WTC11 (cell line): ENCODE measurements around the gene NR5A1. TPM values are rescaled to one million over a fixed set of nuclear protein-coding genes. Genes with fewer than 3 reads are reported as not detected.
A peak's percentile ranks its signal among the peaks of the same experiment; 100 is the strongest.

Experiments
- ATAC-seq: fragments of 200-7000 bp; cut with Tn5 transposase; 2 replicates; pipeline ENCODE4 v1.10.0; 2021; ENCODE audit warnings: mild to moderate bottlenecking, moderate library complexity
- CTCF ChIA-PET: fragments of 300-600 bp; sonication (Branson Sonifier 250); formaldehyde crosslinking; loops from one replicate; lab custom pipeline; 2021; ENCODE audit warnings: antibody characterized with exemption; lab: Charles Lee
- POLR2A ChIA-PET: fragments of 350-600 bp; sonication (Branson Sonifier 250); formaldehyde crosslinking; loops from one replicate; lab custom pipeline; 2021; ENCODE audit warnings: antibody characterized with exemption; lab: Charles Lee
- DNase-seq: peaks from one replicate; pipeline ENCODE4 v3.0.0; 2021; ENCODE audit warnings: low spot score
- H3K27ac Mint-ChIP-seq: 2 replicates; pipeline ENCODE4 v1.8.0; 2021; ENCODE audit warnings: mixed read lengths
- H3K27me3 Mint-ChIP-seq: 2 replicates; pipeline ENCODE4 v1.8.0; 2021; ENCODE audit warnings: low read depth, mild to moderate bottlenecking, moderate library complexity, mixed read lengths
- H3K36me3 Mint-ChIP-seq: 2 replicates; pipeline ENCODE4 v1.8.0; 2021; ENCODE audit warnings: mixed read lengths
- H3K4me1 Mint-ChIP-seq: 2 replicates; pipeline ENCODE4 v1.8.0; 2022; ENCODE audit warnings: mixed read lengths
- H3K4me3 Mint-ChIP-seq: 2 replicates; pipeline ENCODE4 v1.8.0; 2021; ENCODE audit warnings: mild to moderate bottlenecking, moderate library complexity, mixed read lengths
- H3K9me3 Mint-ChIP-seq: 2 replicates; pipeline ENCODE4 v1.8.0; 2021; ENCODE audit warnings: mixed read lengths
- AR ChIP-seq: fragments of 250-450 bp; sonication (Bioruptor Pico); IDR thresholded peaks from 2 replicates; pipeline ENCODE4 v1.9.0; 2021; ENCODE audit warnings: mild to moderate bottlenecking
- ELF4 ChIP-seq: sonication (generic); formaldehyde crosslinking; IDR thresholded peaks from 2 replicates; pipeline ENCODE4 v1.8.1; 2022; ENCODE audit warnings: low read depth, mild to moderate bottlenecking, moderate library complexity, missing genetic modification reagents
- ERG ChIP-seq: fragments of 250-450 bp; sonication (Bioruptor Pico); IDR thresholded peaks from 2 replicates; pipeline ENCODE4 v1.8.0; 2021; ENCODE audit warnings: mild to moderate bottlenecking
- FOXP4 ChIP-seq: sonication (generic); formaldehyde crosslinking; IDR thresholded peaks from 2 replicates; pipeline ENCODE4 v1.8.0; 2022; ENCODE audit warnings: mild to moderate bottlenecking, missing genetic modification reagents
- HMGXB4 ChIP-seq: sonication (generic); formaldehyde crosslinking; IDR thresholded peaks from 2 replicates; pipeline ENCODE4 v1.8.1; 2023; ENCODE audit warnings: mild to moderate bottlenecking, moderate library complexity, missing genetic modification reagents
- TP53 ChIP-seq: sonication (generic); formaldehyde crosslinking; IDR thresholded peaks from 2 replicates; pipeline ENCODE4 v1.8.1; 2023; ENCODE audit warnings: mild to moderate bottlenecking, missing genetic modification reagents
- ZNF138 ChIP-seq: sonication (generic); formaldehyde crosslinking; conservative IDR thresholded peaks from 2 replicates; pipeline ENCODE4 v1.8.1; 2022; ENCODE audit warnings: mild to moderate bottlenecking, moderate library complexity, missing genetic modification reagents
- ZNF263 ChIP-seq: sonication (generic); formaldehyde crosslinking; IDR thresholded peaks from 2 replicates; pipeline ENCODE4 v1.8.1; 2022; ENCODE audit warnings: low read depth, mild to moderate bottlenecking, moderate library complexity, missing genetic modification reagents
- ZNF281 ChIP-seq: sonication (generic); formaldehyde crosslinking; IDR thresholded peaks from 2 replicates; pipeline ENCODE4 v1.8.0; 2023; ENCODE audit warnings: mild to moderate bottlenecking, missing genetic modification reagents
- ZNF317 ChIP-seq: sonication (generic); formaldehyde crosslinking; IDR thresholded peaks from 2 replicates; pipeline ENCODE4 v1.8.1; 2023; ENCODE audit warnings: low read depth, mild to moderate bottlenecking, moderate library complexity, missing genetic modification reagents, borderline replicate concordance
- ZNF416 ChIP-seq: fragments of 250-450 bp; sonication (Bioruptor Pico); IDR thresholded peaks from 2 replicates; pipeline ENCODE4 v1.9.0; 2021; ENCODE audit warnings: mild to moderate bottlenecking, inconsistent platforms
- ZNF512 ChIP-seq: sonication (generic); formaldehyde crosslinking; IDR thresholded peaks from 2 replicates; pipeline ENCODE4 v1.8.1; 2022; ENCODE audit warnings: missing genetic modification reagents, borderline replicate concordance
- total RNA-seq: library from RNA; stranded (reverse); gene quantifications from 3 replicates; pipeline ENCODE4 v1.2.3, GENCODE V29; 2021

NR5A1 gene
- total RNA-seq, 1 experiment from 2014 or later, result 0.77 TPM

GRCh38 chr9:124532897-124533296 is 25.7 kb upstream of the NR5A1 start:
- peak; percentile 57 for ATAC-seq
- H3K9me3 Mint-ChIP-seq, result no peaks in the 10 kb centered on the region
- CTCF ChIA-PET, result interaction anchor here (0.6 to 1.5 kb wide), 10 partner anchors 10 to 320 kb away, joined by 3 to 6 read pairs (median 4); partner anchors contain the start of gene WDR38
- H3K4me1 Mint-ChIP-seq, result no peaks in the 10 kb centered on the region
- no peak overlapping the region for H3K4me3 Mint-ChIP-seq
- peak overlapping the region; percentile 73; the same call in 1 of the 2 replicates for H3K27ac Mint-ChIP-seq
- H3K27me3 Mint-ChIP-seq, result no peaks in the 10 kb centered on the region
- peaks cover 26% of the 10 kb centered on the region for H3K36me3 Mint-ChIP-seq
- POLR2A ChIA-PET, result interaction anchor here (0.7 kb wide), 1 partner anchor 198 kb away, joined by 5 read pairs; no protein-coding TSS in a partner anchor
- no peak for TF ChIP-seq ZNF263 (CRISPR knock-in tag)
- no peak for TF ChIP-seq ERG (CRISPR knock-in tag)
- TF ChIP-seq HMGXB4, result no peak
- no peak for TF ChIP-seq ZNF416 (CRISPR knock-in tag)
- no peak for TF ChIP-seq ZNF281
- TF ChIP-seq ELF4, result no peak
- no peak for TF ChIP-seq ZNF138
- TF ChIP-seq AR (CRISPR knock-in tag), result no peak
- no peak for TF ChIP-seq ZNF317 (CRISPR knock-in tag)
- no peak for TF ChIP-seq FOXP4 (CRISPR knock-in tag)
- DNase-seq, result no peak

GRCh38 chr9:124531115-124531514 is 23.9 kb upstream of the NR5A1 start:
- CTCF ChIA-PET, result no interaction called here
- ATAC-seq, result no peak
- peaks cover 27% of the 10 kb centered on the region for H3K36me3 Mint-ChIP-seq

More at GRCh38 chr9:124531115-124531514, 23.9 kb upstream of the NR5A1 start:
- no peaks in the 10 kb centered on the region for H3K27me3 Mint-ChIP-seq
- H3K4me3 Mint-ChIP-seq, result no peak overlapping the region
- H3K4me1 Mint-ChIP-seq, result no peaks in the 10 kb centered on the region
- POLR2A ChIA-PET, result no interaction called here
- H3K27ac Mint-ChIP-seq, result no peak overlapping the region
- no peak for DNase-seq
- TF ChIP-seq ZNF512 (CRISPR knock-in tag), result no peak
- no peak for TF ChIP-seq TP53
- H3K9me3 Mint-ChIP-seq, result no peaks in the 10 kb centered on the region
